ENCODE data around the gene CACNA1E. TPM values are rescaled to one million over a fixed set of nuclear protein-coding genes. Genes with fewer than 3 reads are reported as not detected.

CACNA1E gene
- total and polyA plus RNA-seq, 2 donors (not counting 1 experiment from before 2014, with no cell fraction given): 0.37 to 0.40 TPM

DNA sequence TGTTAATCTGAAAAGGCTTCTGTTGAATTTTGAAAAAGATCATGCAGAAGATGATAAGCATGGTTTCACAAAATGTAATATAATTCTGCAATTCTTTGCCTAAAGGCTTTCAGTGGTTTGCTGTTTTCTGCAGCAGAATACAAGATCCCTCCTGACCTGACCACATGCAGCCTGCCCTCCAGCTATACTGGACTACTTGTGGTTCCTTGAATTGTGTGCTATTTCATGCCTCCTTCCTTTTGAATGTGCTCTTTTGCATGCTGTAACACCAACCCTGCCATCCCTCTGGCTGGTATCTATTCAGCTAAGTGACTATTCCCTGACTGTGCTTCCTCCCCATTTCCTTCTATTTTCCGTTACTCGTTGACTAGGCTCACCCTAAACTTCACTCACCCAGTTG, 55.5 kb downstream of the CACNA1E start:
- no peak overlapping the region for H2AFZ ChIP-seq (ENCODE audit: insufficient read depth, low read depth, low read length, poor library complexity, severe bottlenecking)
- no peak overlapping the region for H3K27ac ChIP-seq (ENCODE audit: low read length in 2 of 2)
- Mint-ChIP-seq H3K9me3 (ENCODE audit: insufficient read depth) (peaks cover 2% of the 10 kb centered on the region), H3K27ac (no peak overlapping the region), H3K27me3 (peaks cover 32% of the 10 kb centered on the region), H3K4me3 (no peak overlapping the region), H3K4me1 (no peaks in the 10 kb centered on the region)
- no peaks in the 10 kb centered on the region for H3K79me2 ChIP-seq (ENCODE audit: control insufficient read depth, insufficient read depth, low read length)
- WGBS (ENCODE audit: insufficient coverage): no CpG with 5 or more reads among the region's 2 CpGs
- no peaks in the 10 kb centered on the region for H3K9me3 ChIP-seq (ENCODE audit: control extremely low read depth in 1 of 3, control insufficient read depth in 2 of 3, insufficient read depth in 1 of 3, low read length in 2 of 3)
- no peak overlapping the region for H3K4me2 ChIP-seq (replicated peaks; ENCODE audit: low read depth, low read length, poor library complexity, severe bottlenecking)
- no peaks in the 10 kb centered on the region for H3K36me3 ChIP-seq (replicated peaks in 1 of 2; ENCODE audit: control extremely low read depth in 1 of 2, control insufficient read depth in 1 of 2, extremely low read depth in 1 of 2, insufficient read depth in 2 of 2, low read length in 1 of 2)
- no peak for DNase-seq
- no peak for ATAC-seq (ENCODE audit: low read depth)
- no peaks in the 10 kb centered on the region for H3K4me1 ChIP-seq (ENCODE audit: control insufficient read depth in 2 of 2, insufficient read depth in 2 of 2, low read length in 2 of 2)
- ChIA-PET CTCF (no interaction called here), POLR2A (no interaction called here)
- no peak overlapping the region for H3K9ac ChIP-seq (ENCODE audit: low read length)
- no peaks in the 10 kb centered on the region for H4K20me1 ChIP-seq (ENCODE audit: control insufficient read depth, insufficient read depth, low read length, poor library complexity, severe bottlenecking)
- H3K27me3 ChIP-seq (replicated peaks in 1 of 4; ENCODE audit: control extremely low read depth in 1 of 4, control insufficient read depth in 3 of 4, insufficient read depth in 4 of 4, low read length in 3 of 4): peaks cover 0 to 7% (median 3%) of the 10 kb centered on the region in 4 experiments
- no peak for TF ChIP-seq CTCF (IDR thresholded peaks at IDR 0.05)
- TF ChIP-seq EZH2 (IDR thresholded peaks at IDR 0.05; ENCODE audit: borderline replicate concordance, insufficient read depth, low read depth, low read length, poor library complexity, severe bottlenecking): no peak
- intact Hi-C loops (cut with micrococcal nuclease): no loop called here
- H3K4me3 ChIP-seq (ENCODE audit: control extremely low read depth in 1 of 5, extremely low read depth in 1 of 5, insufficient read depth in 1 of 5, low read depth in 2 of 5, low read length in 4 of 5): no peak overlapping the region

- no peak overlapping the region for H2AFZ ChIP-seq (ENCODE audit: insufficient read depth, low read depth, low read length, poor library complexity, severe bottlenecking)
- no peak for DNase-seq
- no peaks in the 10 kb centered on the region for H3K36me3 ChIP-seq (replicated peaks in 1 of 2; ENCODE audit: control extremely low read depth in 1 of 2, control insufficient read depth in 1 of 2, extremely low read depth in 1 of 2, insufficient read depth in 2 of 2, low read length in 1 of 2)
- no peaks in the 10 kb centered on the region for H3K4me1 Mint-ChIP-seq
- peaks cover 0 to 7% (median 3%) of the 10 kb centered on the region in 4 experiments for H3K27me3 ChIP-seq (replicated peaks in 1 of 4; ENCODE audit: control extremely low read depth in 1 of 4, control insufficient read depth in 3 of 4, insufficient read depth in 4 of 4, low read length in 3 of 4)
- H4K20me1 ChIP-seq (ENCODE audit: control insufficient read depth, insufficient read depth, low read length, poor library complexity, severe bottlenecking): no peaks in the 10 kb centered on the region
- TF ChIP-seq CTCF (IDR thresholded peaks at IDR 0.05): no peak
- TF ChIP-seq EZH2 (IDR thresholded peaks at IDR 0.05; ENCODE audit: borderline replicate concordance, insufficient read depth, low read depth, low read length, poor library complexity, severe bottlenecking): no peak
- POLR2A ChIA-PET: no interaction called here
- CTCF ChIA-PET: no interaction called here
- H3K9ac ChIP-seq (ENCODE audit: low read length): no peak overlapping the region
- WGBS (ENCODE audit: insufficient coverage): 79% methylated on average over 5 of the region's 5 CpGs
- no peak overlapping the region for H3K4me3 Mint-ChIP-seq
- ATAC-seq (ENCODE audit: low read depth): no peak
- H3K27ac Mint-ChIP-seq: no peak overlapping the region
- H3K9me3 Mint-ChIP-seq (ENCODE audit: insufficient read depth): peaks cover 2% of the 10 kb centered on the region
- H3K79me2 ChIP-seq (ENCODE audit: control insufficient read depth, insufficient read depth, low read length): no peaks in the 10 kb centered on the region
- intact Hi-C loops (cut with micrococcal nuclease): no loop called here
- H3K27ac ChIP-seq (ENCODE audit: low read length in 2 of 2): no peak overlapping the region
- no peaks in the 10 kb centered on the region for H3K4me1 ChIP-seq (ENCODE audit: control insufficient read depth in 2 of 2, insufficient read depth in 2 of 2, low read length in 2 of 2)
- H3K4me2 ChIP-seq (replicated peaks; ENCODE audit: low read depth, low read length, poor library complexity, severe bottlenecking): no peak overlapping the region
- H3K27me3 Mint-ChIP-seq: peaks cover 27% of the 10 kb centered on the region
- no peaks in the 10 kb centered on the region for H3K9me3 ChIP-seq (ENCODE audit: control extremely low read depth in 1 of 3, control insufficient read depth in 2 of 3, insufficient read depth in 1 of 3, low read length in 2 of 3)
- no peak overlapping the region for H3K4me3 ChIP-seq (ENCODE audit: control extremely low read depth in 1 of 5, extremely low read depth in 1 of 5, insufficient read depth in 1 of 5, low read depth in 2 of 5, low read length in 4 of 5)
Observed at GRCh38 chr1:181541458-181541857, 58.1 kb downstream of the CACNA1E start.
